Measurements from ENCODE around the gene ALKBH5. TPM values are rescaled to one million over a fixed set of nuclear protein-coding genes. Genes with fewer than 3 reads are reported as not detected.
"Not testable (repeated sequence)": the region's sequence is repeated elsewhere in the genome, so short reads cannot be mapped to it uniquely, and the experiment has no call there.

The ALKBH5 gene
- polyA plus RNA-seq, 5 donors: 46.8 to 75.1 (median 59.2) TPM

GRCh38 chr17:18216906-18217305 is 33.3 kb downstream of the ALKBH5 start:
- not testable (repeated sequence) for DNase-seq

DNA sequence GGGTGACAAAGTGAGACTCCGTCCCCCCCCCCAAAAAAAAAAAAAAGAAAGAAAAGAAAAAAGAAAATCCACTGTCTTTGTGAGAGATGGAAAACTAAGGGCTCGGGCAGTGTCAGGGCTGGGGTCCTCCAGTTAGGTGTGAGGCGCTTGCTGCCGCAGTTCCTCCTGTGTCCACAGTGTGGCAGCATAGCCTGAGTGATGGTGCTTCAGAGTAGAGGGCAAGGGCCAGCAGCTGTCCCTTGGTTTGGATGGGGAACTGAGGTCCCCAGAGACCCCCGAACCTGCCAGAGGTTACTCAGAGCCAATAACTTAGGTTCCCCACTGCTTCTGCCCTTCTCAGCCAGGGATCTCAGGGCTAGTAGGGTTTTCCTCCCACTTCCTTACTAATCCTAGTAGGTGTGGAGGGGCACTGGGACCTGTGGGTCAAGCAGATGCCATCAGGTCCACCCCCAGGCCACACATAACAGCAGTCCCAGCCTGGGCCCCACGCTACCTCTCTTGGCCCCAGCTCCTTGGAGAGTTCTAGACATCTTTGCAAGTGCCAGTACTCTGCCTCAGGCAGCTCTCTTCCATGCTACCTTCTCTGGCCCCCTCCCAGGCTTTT is 33.9 kb downstream of the ALKBH5 start:
- peak; percentile 37 to 46 for DNase-seq

- DNase-seq: peak; percentile 23 to 36
These were observed 35.3 kb downstream of the ALKBH5 start for GRCh38 chr17:18218756-18219415.

DNA sequence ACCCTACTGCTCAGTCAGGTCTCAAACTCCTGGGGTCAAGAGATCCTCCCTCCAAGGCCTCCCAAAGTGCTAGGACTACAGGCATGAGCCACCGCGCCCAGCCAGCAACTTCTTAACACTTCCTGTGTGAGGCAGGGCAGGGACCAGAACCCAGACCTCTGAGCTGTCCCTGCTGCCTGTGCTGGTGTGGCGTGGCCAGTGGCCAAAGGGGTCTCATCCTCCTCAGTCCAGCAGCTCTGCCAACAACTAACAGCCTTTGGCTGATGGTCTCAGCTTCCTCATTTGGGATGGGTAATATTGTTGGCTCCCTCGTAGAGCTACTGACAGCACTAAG is 40.4 kb downstream of the ALKBH5 start:
- DNase-seq: no peak

DNA sequence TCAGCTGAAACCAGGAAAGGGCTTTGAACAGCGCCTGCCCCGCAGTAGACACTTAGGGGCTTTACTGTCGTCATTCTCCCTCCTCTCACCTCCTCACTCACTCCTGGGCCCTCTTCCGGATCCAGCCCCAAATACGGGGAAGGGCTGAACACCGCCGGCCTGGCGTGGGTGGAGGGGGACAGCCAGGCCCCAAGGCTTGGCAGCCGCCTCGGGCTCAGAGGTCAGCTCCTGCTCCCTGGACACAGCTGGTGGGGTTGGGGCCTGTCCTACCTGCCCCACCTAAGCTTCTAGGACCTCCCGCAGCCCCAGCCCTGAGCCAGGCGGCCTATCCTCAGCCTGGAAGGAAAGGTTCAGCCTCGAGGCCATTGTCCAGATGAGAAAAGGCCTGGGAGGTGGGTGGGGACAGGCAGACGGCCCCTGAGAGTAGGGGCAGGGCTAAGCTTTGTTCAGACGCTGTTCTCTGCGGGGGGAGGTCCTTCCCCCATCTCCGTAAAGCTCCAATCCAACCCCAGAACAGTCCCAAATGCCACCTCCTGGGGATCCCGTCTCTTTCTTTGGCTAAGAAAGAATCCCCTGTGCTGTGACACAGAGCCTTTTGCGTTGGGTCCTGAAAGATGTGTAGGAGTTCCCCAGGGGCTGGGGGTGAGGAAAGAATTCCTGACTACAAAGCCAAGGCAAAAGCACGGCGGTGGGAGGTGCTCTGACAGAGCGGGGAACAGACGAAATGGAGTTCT is 40.9 kb downstream of the ALKBH5 start:
- DNase-seq: peak; percentile 31 to 45

DNA sequence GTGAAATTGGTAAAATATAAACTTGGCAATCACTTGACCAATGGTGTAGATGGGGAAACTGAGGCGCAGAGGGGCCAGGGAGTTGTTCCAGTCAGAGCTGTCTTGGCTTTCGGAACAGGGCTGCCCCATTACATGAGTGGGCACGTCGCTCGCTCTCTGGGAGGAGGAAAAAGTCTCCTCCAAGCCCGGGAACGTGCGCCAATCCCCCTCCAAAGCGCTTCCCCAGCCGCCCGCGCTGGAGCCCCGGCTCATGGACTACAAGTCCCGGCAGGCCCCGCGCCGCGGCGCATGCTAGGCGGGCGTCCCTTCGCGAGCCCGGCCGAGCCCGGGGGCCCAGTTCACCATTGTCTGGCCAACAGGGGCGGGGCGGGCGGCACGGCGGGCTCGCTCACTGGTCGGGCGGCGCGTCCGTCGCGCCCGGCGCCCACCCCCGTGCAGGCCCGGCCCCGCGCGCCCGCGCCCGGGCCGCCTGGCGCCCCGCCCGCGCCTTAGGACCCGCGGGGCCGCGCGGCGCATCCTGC is 41.6 kb downstream of the ALKBH5 start, which contains the start of gene LLGL1:
Gene LLGL1, plus strand, starts transcription at position 515 of the 521 bp plus-strand sequence. CDS start 48 bp downstream, outside the sequence.
- DNase-seq: peak; percentile 95

DNA sequence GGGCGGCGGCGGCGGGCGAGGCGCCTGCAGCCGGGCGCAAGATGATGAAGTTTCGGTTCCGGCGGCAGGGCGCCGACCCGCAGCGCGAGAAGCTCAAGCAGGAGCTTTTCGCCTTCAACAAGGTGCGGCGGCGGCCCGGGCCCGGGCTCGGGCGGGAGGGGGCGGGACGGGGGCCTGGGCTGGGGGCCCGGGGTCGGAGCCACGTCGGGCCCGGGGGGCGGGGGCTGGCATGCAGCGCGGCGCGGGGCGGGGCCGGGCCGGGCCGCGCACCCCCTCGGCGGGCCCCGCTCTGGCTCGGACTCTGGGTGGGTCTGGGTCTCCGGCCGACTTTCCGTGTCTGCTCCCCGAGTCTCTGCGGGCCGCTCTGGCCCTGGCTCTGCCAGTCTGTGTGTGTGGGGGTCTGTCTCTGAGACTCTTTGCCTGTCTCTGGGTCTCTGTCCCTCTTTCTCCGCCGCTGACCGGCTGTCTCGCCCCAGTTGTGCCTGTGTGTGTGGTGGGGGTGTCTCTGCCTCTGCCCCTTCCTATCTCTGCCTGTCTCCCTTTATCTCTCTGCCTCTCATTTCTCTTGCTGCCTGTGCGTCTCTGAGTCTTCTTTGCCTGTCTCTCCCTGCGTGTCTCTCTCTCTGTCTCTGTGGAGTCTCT is 42.1 kb downstream of the ALKBH5 start:
- no peak for DNase-seq

DNA sequence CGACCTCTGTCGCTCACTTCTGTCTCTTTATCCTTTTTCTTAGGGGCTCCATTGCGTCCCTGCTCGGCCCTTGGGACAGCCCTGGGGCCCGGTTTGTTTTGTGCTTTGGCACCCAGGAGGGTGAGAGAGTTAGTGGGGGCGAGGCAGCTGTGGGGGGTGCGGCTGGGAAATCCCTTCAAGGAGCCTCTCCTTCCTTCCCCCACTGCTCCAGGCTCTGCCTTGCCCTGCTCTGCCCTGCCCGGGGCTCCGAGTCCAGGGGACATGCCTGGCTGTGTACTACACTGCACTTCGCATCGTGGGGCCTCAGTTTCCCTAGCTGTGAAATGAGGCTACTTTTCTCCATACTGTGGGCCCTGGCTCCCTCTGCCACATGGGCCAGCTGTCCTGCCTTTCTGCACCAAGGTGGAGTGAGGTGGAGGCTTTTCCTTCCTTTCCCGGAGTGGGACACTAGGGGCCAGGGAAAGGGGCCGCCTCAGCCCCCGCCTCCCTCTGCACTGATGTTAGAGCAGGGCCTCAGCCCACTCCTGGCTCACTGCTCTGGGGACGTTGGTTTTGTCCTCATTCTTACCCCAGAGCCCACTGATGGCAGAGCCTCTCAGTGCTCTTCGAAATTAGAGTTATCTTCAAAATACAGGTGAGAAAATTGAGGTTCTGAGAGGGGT is 42.8 kb downstream of the ALKBH5 start:
- DNase-seq: no peak

GRCh38 chr17:18227635-18228034 is 44.0 kb downstream of the ALKBH5 start:
- no peak for DNase-seq

DNA sequence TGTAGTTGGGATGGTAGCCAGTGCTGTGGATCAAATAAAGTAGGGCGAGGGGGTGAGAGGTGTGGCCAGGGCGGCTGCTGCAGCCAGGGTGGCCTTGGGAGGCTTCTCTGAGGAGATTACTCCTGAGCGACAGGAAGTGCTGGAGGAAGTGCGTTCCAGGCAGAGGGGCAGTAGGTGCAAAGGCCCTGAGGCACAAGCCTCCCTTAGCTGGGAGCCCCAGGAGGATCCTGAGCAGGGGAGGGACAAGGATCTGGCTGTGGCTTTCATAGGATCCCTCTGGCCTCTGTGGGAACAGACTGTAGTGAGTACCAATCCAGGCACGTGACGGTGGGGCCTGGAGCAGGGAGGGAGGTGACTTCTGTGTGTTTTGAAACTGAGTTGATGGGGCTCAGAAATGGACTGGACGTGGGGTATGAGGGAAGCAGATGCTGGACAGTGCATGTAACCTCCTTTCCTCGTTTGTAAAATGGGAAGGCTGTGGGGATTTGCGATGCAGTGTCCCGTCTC is 44.6 kb downstream of the ALKBH5 start:
- DNase-seq: no peak

- DNase-seq: no peak
These were observed 45.6 kb downstream of the ALKBH5 start for GRCh38 chr17:18229254-18229653.

DNA sequence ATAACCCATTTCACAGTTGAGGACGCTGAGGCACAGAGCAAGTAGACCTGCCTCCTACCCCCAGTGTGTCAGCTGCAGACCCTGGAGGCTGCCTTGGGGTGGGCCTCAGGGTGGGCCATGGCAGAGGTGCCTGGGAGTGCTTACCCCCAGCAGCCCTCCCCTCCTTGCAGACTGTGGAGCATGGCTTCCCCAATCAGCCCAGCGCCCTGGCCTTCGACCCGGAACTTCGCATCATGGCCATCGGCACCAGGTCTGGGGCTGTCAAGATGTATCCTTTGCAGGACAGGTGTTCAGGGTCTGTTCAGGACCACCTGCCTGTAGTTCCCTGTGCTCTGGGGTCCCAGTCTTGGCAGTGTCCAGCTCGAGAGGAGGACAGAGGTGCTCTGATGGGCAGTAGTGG is 46.1 kb downstream of the ALKBH5 start:
- DNase-seq: no peak

GRCh38 chr17:18230288-18231141 is 46.9 kb downstream of the ALKBH5 start:
- no peak for DNase-seq

- no peak for DNase-seq
These were observed 47.5 kb downstream of the ALKBH5 start for GRCh38 chr17:18231164-18231563.

DNA sequence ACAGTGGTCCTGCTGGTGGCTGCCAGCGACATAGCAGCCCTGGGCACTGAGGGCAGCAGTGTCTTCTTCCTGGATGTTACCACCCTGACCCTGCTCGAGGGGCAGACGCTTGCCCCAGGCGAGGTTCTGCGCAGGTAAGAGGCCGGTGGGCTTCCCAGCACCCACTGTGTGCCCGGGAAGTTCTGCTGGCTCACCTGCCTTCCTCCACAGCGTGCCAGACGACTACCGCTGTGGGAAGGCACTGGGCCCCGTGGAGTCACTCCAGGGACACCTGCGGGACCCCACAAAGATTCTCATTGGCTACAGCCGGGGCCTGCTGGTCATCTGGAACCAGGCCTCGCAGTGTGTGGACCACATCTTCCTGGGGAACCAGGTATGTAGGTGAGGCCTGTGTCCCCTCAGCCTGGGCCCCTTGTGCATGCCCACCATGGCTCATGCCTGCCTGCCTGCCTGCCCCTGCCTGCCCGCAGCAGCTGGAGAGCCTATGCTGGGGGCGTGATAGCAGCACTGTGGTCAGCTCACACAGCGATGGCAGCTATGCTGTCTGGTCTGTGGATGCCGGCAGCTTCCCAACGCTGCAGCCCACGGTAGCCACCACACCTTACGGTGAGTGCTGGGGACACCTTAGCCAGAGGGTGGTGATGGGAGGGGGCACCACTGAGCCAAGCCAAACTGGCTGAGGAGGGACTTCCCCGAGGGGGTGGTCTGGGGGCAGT is 50.3 kb downstream of the ALKBH5 start:
- no peak for DNase-seq

- DNase-seq: no peak
These were observed 51.3 kb downstream of the ALKBH5 start for GRCh38 chr17:18234853-18235380.

DNA sequence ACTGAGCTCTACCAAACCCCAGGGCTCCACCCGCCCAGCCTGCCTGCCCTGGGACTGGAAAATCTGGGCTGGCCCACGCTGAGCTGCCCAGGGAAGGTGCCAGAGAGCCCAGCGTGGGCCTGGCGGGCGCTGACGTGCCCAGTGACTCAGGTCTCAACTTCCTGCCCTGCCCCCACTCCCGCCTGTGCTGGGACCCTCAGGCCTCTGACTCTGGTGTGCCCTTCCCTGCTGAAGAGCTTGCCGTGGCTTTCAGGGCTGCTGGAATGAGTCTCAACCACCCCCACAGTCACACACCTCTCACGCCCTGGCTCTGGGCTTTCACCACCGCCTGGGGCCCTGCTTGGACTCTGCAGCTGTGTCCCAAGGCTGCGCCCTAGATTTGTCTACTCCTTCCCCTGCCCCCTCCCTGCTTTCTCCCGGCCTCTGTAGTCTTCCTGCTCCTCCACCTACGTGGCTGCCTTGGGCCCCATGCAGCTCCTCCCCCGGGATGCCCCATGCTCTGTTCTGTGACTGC is 52.2 kb downstream of the ALKBH5 start:
- DNase-seq: no peak

DNA sequence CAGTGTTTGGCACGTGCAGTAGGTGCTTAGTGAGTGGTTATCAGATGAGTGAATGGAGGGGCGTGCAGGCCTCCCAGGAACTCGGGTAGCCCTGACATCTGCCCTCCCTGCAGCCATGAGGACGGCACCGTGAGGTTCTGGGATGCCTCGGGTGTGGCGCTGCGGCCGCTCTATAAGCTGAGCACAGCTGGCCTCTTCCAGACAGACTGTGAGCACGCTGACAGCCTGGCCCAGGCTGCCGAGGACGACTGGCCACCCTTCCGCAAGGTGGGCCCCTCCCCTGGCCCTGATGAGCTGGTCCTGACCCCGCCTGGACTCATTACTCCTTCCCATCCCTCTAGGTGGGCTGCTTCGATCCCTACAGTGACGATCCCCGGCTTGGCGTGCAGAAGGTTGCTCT is 52.9 kb downstream of the ALKBH5 start:
- DNase-seq: no peak

DNA sequence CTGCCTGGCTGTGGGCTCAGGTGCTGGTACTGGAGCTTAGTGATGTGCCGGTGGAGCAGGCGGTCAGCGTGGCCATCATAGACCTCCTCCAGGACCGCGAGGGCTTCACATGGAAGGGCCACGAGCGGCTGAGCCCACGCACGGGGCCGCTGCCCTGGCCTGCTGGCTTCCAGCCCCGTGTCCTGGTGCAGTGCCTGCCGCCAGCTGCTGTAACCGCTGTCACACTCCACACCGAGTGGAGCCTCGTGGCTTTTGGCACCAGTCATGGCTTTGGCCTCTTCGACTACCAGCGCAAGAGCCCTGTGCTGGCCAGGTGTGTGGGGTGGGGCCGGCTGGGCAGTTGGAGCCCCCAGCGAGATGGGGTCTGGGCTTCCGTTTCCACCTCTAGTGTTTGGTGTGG is 53.8 kb downstream of the ALKBH5 start:
- DNase-seq: no peak

Data from right lung (tissue), 5 donors.